ENCODE results near the gene MED13L. TPM values are rescaled to one million over a fixed set of nuclear protein-coding genes. Genes with fewer than 3 reads are reported as not detected.

MED13L gene
- total and polyA plus RNA-seq, 2 donors (not counting 3 experiments of a cell fraction or from before 2014, with no cell fraction given), result 27.4 to 93.6 TPM

GRCh38 chr12:116188581-116188980 lies 88.9 kb downstream of the MED13L start:
- Histone ChIP-seq H3K9me1 (replicated peaks; ENCODE audit: control insufficient read depth, extremely low read depth, insufficient read depth, low read length) (peaks cover 3% of the 10 kb centered on the region), H3K4me1 (ENCODE audit: control insufficient read depth, extremely low read depth, insufficient read depth, low read length) (peaks cover 45% of the 10 kb centered on the region), H3K27me3 (ENCODE audit: control insufficient read depth in 2 of 2, insufficient read depth in 2 of 2, low read length in 2 of 2) (no peaks in the 10 kb centered on the region), H3K4me2 (ENCODE audit: insufficient read depth, low read length) (peak overlapping the region; percentile 17), H3K9ac (replicated peaks; ENCODE audit: extremely low read depth, insufficient read depth, low read length) (no peak overlapping the region), H3K36me3 (ENCODE audit: control insufficient read depth in 2 of 2, extremely low read depth in 1 of 2, insufficient read depth in 2 of 2, low read length in 2 of 2) (no peaks in the 10 kb centered on the region), H3K27ac (ENCODE audit: insufficient read depth, low read depth, low read length) (no peak overlapping the region), H4K20me1 (replicated peaks; ENCODE audit: control insufficient read depth, extremely low read depth, insufficient read depth, low read length) (peaks cover 10% of the 10 kb centered on the region), H3K79me2 (ENCODE audit: control insufficient read depth, insufficient read depth, low read length) (peaks cover 72% of the 10 kb centered on the region), H3K9me3 (replicated peaks; ENCODE audit: control insufficient read depth, insufficient read depth, low read length) (no peaks in the 10 kb centered on the region), H2AFZ (ENCODE audit: low read depth, low read length) (no peak overlapping the region), H3K4me3 (replicated peaks in 1 of 3; ENCODE audit: insufficient read depth in 1 of 3, low read depth in 1 of 3, low read length in 3 of 3) (no peak overlapping the region)
- POLR2A ChIA-PET, result no interaction called here
- BruUV-seq (replicated peaks), result no TSS peak
- no peak for TF ChIP-seq POLR2A (IDR thresholded peaks at IDR 0.05; ENCODE audit: low read depth, low read length)
- no peak for TF ChIP-seq MAX (IDR thresholded peaks at IDR 0.05; ENCODE audit: insufficient read depth, insufficient read length)
- no peak for TF ChIP-seq POLR2AphosphoS5 (IDR thresholded peaks at IDR 0.05; ENCODE audit: insufficient read depth, low read depth, low read length)
- TF ChIP-seq MYC (IDR thresholded peaks at IDR 0.05; ENCODE audit: low read depth, low read length), result no peak
- no peak for TF ChIP-seq FOS (IDR thresholded peaks at IDR 0.05; ENCODE audit: borderline replicate concordance, insufficient read depth, low read length)
- TF ChIP-seq CTCF (IDR thresholded peaks at IDR 0.05; ENCODE audit: extremely low read depth in 1 of 2, insufficient read depth in 1 of 2, low read depth in 1 of 2, low read length in 2 of 2), result no peak
- no peak for TF ChIP-seq EZH2 (IDR thresholded peaks at IDR 0.05; ENCODE audit: borderline replicate concordance, low read depth, low read length, severe bottlenecking)
- TF ChIP-seq GATA2 (IDR thresholded peaks at IDR 0.05; ENCODE audit: insufficient read depth, insufficient read length, low read depth, low read length), result no peak
- no peak for TF ChIP-seq JUN (IDR thresholded peaks at IDR 0.05; ENCODE audit: borderline replicate concordance, insufficient read depth, insufficient read length, low read depth)
- CTCF ChIA-PET, result interaction anchor here (0.6 to 1.8 kb wide), 2 partner anchors 14 to 47 kb away, joined by 3 to 5 read pairs; no protein-coding TSS in a partner anchor
- intact Hi-C loops (cut with micrococcal nuclease), result no loop called here
- dilution Hi-C loops (cut with MboI; ENCODE audit: extremely low pct_ligation_motif_present, low sequenced_read_pairs), result no loop called here
- FAIRE-seq (no peak), DNase-seq (ENCODE audit: low read depth, low spot score) (no peak)
